NCI-H460 (cell line): ENCODE measurements around the gene PTK6. TPM values are rescaled to one million over a fixed set of nuclear protein-coding genes. Genes with fewer than 3 reads are reported as not detected.
"Not testable (repeated sequence)": the region's sequence is repeated elsewhere in the genome, so short reads cannot be mapped to it uniquely, and the experiment has no call there.

Experiments used
- DNase-seq: peaks from one replicate; pipeline ENCODE4 v3.0.0-alpha.2; 2016; ENCODE audit warnings: low read depth; ENCODE audit errors: extremely low read depth
- polyA plus RNA-seq: library from polyadenylated mRNA; depleted of rRNA; stranded (reverse); fragments of >200 nt; gene quantifications from 2 replicates; pipeline ENCODE4 v1.2.3, GENCODE V29; 2014; cell fraction: nucleus; rRNA removed
- total RNA-seq: library from RNA; depleted of rRNA; stranded (reverse); fragments of >200 nt; shearing (Covaris generic); gene quantifications from 2 replicates; pipeline ENCODE4 v1.2.3, GENCODE V29; 2014; rRNA removed

Gene PTK6
- 1.5 and 2.2 TPM in 2 replicates for total RNA-seq
- 4.2 TPM in 2 replicates for polyA plus RNA-seq

DNA sequence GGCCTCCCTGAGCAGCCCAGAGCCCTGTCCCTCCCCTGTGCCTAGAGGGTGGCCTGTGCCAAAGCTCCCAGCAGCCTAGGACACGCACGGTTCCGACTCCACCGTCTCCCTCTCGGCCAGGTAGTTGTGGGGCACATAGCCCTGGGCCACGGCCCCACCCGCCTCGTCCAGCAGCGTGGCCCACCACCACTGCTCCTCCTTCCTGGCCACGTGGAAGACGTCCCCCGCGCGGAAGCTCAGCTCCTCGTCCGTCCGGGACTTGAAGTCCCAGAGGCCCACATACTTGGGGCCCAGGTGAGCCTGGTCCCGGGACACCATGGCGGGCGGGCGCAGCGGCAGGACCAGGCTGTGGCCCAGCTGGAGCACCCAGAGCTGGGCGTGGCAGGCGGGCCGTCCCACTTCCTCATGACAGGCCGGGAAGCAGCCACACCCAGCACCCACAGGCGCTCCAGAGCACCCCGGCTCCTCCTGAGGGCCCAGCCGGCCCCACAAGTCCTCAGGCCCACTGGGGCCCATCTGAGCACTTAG is at the start of gene PTK6:
PTK6 (minus strand) TSS at position 380 of the 528 bp plus-strand sequence; CDS start at position 318, 62 bp downstream.
- DNase-seq: peak; percentile 60

DNA sequence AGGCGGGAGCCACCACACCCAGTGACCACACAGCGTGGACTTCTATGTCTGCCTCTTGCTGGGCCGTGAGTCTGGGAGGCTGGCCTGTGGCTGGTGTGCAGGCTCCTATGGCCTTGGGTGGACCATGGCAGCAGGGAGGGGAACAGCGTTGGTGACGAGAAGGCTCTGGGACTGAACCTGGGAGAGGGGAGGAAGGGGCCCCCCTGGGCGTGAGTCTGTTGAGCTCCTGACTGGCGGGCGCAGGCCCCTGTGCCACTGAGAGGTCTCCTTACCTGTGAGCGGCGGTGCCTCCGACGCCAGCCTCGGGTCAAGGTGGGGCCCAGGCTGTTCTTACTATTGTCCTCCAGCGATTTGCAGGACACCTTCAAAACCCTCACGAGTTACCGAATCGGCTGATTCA is 49.6 kb upstream of the PTK6 start:
- DNase-seq: no peak

DNA sequence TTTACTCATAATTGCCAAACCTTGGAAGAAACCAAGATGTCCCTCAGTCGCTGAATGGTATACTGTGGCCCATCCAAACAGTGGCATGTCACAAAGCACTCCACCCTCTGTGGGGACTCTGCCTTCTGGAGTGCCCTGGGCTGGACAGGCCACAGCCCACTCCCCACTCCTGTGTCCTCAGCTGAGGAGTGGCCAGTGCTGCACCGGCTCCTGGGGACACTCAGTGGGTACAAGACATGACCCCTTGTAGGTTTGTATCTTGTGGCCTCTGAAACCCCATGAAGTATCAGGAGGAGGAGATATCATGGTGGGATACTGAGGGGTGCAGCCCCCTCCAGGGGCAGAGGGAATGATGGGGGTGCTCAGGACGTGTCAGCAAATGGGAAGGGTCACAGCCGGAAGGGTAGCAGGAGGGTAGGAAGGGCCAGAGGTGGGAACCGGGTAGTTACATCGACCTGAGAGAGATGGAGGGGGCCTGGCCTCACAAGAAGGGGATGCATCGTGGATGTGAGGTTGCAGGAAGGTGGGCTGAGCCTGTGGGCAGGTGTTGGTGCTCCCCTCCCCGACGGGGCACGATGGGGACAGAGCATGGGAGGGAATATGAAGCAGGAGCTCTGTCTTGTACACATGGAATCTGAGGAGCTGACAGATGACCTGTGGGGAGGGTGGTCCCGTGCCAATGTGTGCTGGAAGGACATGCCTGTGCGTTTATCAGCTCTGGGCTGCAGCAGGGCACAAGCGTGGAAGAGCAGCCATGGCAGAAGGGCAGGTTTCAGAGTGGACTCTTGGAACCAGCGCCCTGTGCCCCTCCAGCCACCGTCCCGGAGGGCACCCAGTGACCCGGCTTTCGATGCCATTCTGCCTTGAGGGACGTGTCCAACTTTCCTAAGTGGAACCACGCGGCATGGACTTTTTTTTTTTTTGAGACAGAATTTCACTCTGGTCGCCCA is 48.7 kb upstream of the PTK6 start:
- no peak for DNase-seq

DNA sequence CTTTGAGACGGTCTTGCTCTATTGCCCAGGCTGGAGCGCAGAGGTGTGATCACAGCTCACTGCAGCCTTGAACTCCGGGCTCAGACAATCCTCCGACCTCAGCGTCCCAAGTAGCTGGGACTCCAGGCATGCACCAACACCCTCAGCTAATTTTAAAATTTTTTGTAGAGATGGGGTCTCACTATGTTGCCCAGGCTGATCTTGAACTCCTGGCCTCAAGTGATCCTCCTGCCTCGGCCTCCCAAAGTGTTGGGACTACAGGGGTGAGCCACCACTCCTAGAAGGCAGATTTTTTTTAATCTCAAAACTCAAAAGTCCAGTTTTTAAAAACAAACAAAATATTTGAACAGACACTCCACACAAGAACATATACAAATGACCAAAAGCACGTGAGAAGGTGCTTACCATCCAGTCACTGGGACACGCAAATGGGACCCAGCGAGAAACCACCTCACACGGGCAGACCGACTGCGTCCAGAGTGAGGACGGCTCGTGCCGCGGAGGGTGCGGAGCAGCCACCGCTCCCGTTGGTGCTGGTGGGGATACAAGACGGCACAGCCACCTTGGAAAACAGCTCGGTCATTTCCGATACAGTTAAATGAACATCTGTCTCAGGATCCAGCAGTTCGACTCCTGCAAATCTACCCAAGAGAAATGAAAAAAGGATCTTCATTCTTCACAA is 45.3 kb upstream of the PTK6 start:
- DNase-seq: no peak

DNA sequence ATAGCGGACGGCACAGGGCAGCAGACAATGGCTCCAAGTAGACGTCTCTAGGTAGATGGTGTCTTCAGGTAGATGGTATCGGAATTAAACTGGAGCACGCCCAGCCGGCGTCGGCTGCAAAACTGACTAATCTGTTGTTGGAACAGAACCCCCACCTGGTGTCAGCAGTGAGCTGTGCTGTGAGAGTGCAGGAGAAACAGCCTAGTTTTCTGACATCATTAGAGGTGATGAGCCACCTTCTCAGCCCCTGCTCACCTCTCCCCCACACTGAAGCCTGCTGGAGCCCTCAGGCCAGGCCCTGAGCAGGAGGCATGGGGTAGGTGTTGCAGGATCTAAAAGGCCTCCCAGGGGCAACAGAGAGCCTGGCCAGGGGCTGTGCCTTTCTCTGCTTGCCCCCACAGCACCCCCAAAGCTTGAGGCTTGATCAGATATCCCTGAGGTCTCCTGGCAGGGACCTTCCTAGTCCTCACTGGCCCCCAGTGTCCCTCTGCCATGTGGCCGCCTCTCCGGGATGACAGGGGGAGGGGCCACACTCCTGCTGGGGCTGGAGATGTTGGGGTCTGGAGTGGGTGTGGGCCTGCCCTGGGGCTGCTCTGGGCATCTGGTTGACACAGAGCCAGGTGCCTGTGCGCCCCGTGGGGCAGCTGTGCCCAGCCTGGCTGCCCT is 43.8 kb upstream of the PTK6 start:
- DNase-seq: no peak

GRCh38 chr20:63579017-63579694 is 42.0 kb upstream of the PTK6 start:
- no peak for DNase-seq

GRCh38 chr20:63578224-63579016 is 41.2 kb upstream of the PTK6 start:
- no peak for DNase-seq

GRCh38 chr20:63577317-63577894 is 40.2 kb upstream of the PTK6 start:
- DNase-seq: no peak

- DNase-seq: no peak
Measured at GRCh38 chr20:63576311-63576710, 39.1 kb upstream of the PTK6 start.

- no peak for DNase-seq
Measured at GRCh38 chr20:63574829-63575743, 37.9 kb upstream of the PTK6 start.

GRCh38 chr20:63574156-63574828 is 37.1 kb upstream of the PTK6 start, which contains the start of gene HELZ2:
TSS of gene HELZ2 (minus strand) at chr20:63574239. CDS start at chr20:63572385, 1,854 bp downstream.
- peak; percentile 69 for DNase-seq

GRCh38 chr20:63573647-63574131 is 36.5 kb upstream of the PTK6 start:
- DNase-seq: no peak

GRCh38 chr20:63572788-63573646 is 35.8 kb upstream of the PTK6 start:
- no peak for DNase-seq

DNA sequence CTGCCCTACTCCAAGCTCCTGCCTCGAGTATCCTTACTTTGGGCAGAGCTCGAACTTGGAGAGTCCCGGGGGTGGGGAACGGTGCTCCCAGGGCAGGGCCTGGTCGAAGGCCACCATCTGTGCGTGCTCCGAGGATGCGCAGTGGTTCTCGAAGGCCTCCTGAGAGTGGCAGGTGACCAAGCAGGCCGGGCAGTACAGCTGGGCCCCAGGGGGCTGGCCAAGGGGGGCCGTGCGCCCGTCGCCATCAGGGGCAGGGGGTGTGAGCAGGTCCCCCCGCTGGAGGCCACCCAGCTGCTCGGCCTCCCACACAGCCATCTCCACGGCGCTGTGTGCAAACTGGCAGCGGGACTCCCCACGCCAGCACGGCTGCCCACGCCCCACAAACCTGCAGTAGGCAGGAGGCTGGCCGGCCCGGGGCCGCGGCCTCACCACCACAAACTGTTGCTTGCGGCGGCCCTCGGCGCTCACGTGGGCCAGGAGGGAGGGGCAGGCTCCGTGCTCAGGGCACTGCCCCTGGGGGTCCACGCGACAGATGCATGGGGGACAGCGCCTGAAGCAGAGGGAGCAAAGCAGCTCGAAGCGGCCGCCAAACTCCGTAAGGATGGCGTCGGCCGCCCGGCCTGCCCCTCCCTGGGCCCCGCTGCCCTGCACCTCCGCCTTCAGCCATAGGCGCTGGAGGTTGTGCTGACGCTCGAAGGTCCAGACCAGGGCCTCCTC is 35.1 kb upstream of the PTK6 start:
- DNase-seq: no peak

DNA sequence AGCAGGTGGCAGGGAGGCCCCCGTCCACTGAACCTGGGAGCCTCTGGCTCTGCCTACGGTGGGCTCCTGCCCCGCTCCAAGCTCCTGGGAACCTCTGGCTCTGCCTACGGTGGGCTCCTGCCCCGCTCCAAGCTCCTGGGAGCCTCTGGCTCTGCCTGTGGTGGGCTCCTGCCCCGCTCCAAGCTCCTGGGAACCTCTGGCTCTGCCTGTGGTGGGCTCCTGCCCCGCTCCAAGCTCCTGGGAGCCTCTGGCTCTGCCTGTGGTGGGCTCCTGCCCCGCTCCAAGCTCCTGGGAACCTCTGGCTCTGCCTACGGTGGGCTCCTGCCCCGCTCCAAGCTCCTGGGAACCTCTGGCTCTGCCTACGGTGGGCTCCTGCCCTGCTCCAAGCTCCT is 33.9 kb upstream of the PTK6 start:
- DNase-seq: not testable (repeated sequence)
